GM18520 (cell line): ENCODE data around the gene PROKR2.

ENCODE experiments used
- ATAC-seq: cut with Tn5 transposase; IDR thresholded peaks from one replicate; pipeline ENCODE4 v1.9.1; 2021; ENCODE audit not compliant: unreplicated experiment

The PROKR2 gene

DNA sequence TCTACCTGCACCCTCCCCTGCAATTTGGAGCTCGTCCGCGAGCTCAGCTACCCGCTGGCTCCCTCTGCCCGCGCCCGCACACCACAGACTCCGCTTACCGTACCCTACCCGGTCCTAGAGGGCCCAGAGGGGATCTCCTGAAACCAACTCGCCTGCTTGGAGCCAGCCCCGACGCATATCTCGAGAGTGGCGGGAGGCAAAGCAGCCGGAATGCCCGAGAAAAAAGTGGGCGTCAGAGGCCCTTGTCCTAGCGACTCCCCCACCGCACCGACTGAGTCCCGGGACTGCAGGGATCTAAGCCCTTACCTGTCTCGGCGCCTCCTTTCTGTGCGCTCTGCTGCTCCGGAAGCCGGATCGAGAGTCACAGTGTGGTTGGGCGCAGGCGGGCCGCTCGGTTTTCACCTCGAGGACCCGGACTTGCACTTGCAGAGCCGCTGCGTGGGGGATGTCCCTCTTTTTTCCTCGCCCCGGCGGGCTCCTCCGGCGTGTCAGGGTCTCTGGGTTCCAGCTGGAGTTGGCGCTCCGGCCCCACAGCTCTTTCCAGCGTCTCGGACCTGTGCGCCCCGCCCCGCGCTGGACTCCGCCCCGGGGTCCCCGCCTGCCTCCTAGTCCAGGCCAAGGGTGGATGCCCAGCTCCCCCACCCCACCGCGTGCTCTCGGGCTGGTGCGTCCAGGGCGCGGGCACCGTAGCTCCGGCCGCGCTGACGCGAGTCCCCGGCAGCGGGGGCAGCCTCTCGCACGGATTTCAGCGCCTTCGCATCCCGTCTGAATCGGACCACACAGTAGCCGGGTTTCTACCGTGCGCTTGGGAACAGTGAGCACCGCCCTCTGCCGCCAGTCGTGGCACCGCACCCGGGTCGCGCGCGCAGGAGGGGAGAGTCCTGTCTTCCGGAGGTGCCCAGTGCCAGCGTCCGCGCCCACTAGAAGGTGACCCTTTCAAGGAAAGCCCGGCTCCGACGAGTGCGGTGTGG is at the start of gene PROKR2:
Gene PROKR2 (minus strand): TSS at position 767 of the 971 bp plus-strand sequence. CDS start 2,585 bp downstream, outside the sequence.
- ATAC-seq: no peak

DNA sequence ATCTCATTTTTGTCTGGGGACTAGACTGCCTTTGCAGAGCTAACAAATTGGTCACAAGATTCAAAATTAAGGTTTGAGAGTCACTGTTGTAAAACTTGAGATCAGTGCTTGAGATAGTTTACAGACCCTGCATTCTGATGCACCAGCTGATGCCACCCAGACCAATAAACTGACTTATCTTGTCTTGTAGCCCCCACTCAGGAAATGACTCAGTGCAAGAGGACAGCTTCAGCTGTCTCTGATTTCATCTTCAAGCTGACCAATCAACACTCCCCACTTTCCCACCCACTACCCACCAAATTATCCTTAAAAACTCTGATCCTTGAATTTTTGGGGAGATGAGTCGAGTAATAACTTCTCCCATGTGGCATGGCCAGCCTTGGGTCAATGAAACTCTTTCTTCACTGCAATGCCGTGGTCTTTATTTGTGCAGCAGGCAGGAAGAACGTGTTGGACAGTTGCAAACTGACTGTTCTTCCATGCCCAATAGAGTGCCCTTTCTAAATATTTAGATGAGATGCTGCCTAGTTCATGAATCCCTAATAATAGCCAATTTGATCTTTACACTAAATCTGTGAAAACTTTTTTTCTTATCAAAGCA is 48.3 kb upstream of the PROKR2 start:
- ATAC-seq: no peak

- no peak for ATAC-seq
Observed at GRCh38 chr20:5364136-5364821, 47.5 kb upstream of the PROKR2 start.

DNA sequence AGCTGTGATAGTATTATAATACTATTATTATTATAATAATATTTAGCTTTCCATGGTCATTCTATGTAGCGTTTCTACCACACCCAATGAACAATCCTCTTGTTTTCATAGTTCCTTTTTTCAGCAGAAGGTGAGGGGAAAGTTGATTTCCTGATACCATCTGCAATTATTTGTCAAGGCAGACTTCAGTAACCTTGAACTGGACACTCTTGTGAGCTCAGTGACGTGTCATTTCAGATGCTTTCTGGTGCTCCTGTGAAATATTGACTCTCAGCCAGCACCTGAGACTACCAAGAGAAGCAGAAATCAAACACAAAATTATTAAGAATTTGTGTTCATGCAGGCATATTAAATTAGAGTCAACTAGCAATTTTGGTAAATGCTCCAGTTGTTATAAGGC is 46.0 kb upstream of the PROKR2 start:
- ATAC-seq: no peak

- ATAC-seq: no peak
Observed at GRCh38 chr20:5361176-5361575, 44.4 kb upstream of the PROKR2 start.

DNA sequence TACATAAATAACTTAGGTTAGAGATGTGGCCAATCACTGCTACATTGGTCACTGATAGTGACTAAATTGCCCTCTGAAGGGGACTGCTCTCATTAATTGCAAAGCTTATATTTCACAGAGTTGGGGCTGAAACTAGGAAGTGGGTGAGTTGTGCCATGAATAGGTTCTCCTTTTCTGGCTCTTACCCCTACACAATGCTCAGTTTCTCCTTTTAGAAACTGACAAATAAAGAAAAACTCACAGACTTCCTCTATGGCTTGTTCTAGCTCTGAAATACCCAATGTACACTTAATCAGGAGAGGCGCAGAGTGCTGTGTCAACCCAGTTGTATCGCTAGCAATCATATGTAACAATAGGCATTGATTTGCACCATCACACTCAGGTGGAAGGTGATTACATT is 41.2 kb upstream of the PROKR2 start:
- no peak for ATAC-seq

GRCh38 chr20:5356941-5357340 is 40.2 kb upstream of the PROKR2 start:
- ATAC-seq: no peak

DNA sequence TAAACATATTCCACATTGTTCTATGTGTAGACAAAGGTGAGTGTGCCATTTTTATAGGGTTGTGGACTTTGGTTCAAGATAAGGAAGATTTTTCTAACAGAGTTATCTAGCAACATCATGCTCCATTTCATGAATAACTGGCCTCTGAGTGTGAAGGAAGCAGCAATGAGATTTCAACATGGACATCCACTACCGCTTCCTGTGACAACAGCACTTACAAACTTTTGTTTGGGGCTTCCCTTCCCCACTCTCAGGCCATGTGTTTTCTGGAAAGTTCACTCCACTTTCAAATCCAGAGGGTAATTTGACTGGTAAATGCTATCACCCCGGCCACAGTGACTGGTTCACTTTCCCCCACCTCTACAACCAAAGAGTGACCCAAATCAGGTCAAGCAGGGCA is 38.1 kb upstream of the PROKR2 start:
- ATAC-seq: no peak

GRCh38 chr20:5353624-5354496 is 37.1 kb upstream of the PROKR2 start:
- no peak for ATAC-seq

DNA sequence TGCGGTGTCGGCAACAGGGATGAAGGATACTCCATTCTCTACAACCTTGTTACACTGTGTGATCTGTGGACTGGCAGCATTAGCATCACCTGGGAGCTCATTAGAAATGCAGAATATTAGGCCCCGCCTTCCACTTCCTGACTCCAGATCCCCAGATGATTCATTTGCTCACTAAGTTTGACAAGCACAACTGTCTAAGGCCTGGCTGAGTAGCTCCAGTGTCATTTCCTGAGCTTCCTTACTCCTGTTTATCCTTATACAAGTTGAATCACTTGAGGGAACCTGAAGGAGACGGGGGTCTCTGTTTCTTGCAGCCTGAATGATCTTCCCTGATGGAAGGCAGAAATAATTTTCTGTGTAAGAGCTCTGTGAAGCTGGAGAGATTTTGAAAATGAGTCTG is 32.7 kb upstream of the PROKR2 start:
- ATAC-seq: no peak

- ATAC-seq: no peak
Observed at GRCh38 chr20:5342021-5342420, 25.3 kb upstream of the PROKR2 start.

DNA sequence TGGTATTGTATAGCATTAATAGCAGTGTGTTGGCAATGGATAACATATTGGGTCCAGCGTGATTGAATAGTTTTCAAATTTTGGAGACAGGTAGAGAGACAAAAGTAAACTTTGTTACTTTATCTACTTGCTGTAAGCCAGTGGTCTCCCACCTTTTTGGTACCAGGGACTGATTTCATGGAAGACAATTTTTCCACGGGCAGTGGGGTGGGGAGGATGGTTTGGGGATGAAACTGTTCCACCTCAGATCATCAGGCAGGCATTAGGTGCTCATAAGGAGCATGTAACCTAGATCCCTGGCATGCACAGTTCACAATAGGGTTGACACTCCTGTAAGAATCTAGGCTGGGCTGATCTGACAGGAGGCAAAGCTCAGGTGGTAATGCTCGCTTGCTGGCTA is 14.6 kb upstream of the PROKR2 start:
- ATAC-seq: no peak

GRCh38 chr20:5328268-5328667 is 11.5 kb upstream of the PROKR2 start:
- no peak for ATAC-seq

DNA sequence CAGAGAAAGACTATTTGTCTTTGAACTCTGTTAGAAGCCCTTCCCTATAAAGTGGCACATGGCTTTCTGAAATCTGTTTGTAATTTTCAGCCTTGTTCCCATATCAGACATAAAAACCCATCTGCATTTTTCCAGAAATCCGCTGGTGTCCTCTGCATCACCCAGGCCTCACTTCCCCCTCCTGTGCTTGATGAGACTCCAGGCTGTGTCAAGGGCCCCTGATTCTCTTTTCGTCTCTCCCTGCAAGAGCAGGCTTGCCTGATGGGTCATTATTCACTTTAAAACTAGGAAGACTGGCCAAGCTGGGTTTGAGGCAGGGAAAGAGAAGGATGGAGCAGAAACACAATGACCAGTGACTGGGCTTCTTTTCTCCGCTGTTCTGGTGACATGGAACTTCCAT is 10.6 kb upstream of the PROKR2 start:
- no peak for ATAC-seq

GRCh38 chr20:5315807-5316187 is 957 bp downstream of the PROKR2 start:
- no peak for ATAC-seq

- no peak for ATAC-seq
Observed at GRCh38 chr20:5313916-5314315, 2.8 kb downstream of the PROKR2 start.

GRCh38 chr20:5312518-5312917 is 4.2 kb downstream of the PROKR2 start:
- no peak for ATAC-seq

- ATAC-seq: no peak
Observed at GRCh38 chr20:5309971-5310370, 6.8 kb downstream of the PROKR2 start.

DNA sequence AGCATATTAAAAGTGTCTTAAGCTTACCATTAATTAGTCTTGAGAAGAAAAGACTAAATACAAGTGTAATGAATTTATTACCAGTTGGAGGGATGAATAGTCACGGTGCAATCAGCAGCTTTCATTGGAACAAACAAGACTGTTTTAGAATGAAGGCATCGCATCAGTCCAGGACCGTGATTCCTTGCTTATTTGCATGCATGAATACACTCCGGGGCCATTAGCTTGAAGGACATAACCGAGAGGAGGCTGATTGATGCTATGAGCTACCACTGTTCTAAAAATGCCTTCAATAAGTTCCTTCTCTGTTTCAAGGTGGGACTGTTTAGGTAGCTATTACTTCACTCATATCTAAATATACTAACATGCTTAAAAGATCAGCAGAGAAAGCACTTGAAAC is 17.9 kb downstream of the PROKR2 start:
- ATAC-seq: no peak

GRCh38 chr20:5297280-5298004 is 19.3 kb downstream of the PROKR2 start:
- no peak for ATAC-seq
